GM12874 (cell line): ENCODE data around the gene POPDC3.

Source experiments
- TF ChIP-seq, protein P1 (sequence below): IDR thresholded peaks from 2 replicates; pipeline ENCODE4 v1.5.1; 2011; ENCODE audit warnings: low read depth, mild to moderate bottlenecking, control low read depth, low read length, moderate library complexity; ENCODE audit not compliant: insufficient read depth

Gene POPDC3

DNA sequence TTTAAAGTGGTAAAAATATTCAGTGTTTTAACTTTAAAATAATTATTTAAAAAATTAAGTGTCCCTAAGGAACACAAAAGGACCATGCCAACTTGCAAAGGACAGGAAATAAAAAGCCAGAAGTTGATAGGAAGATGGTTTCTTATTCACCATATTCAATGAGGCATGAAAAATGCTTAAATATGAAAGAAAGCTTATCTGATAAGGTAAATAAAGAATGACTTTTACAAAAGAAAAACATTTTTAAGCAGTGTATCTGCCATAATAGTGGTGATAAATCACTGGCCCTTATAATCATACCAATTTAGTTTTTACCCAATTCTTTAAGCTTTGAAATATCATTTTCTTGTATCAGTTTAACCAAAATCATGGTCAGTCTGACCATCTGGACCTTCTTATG is 33.5 kb upstream of the POPDC3 start:
- TF ChIP-seq, protein P1, sequence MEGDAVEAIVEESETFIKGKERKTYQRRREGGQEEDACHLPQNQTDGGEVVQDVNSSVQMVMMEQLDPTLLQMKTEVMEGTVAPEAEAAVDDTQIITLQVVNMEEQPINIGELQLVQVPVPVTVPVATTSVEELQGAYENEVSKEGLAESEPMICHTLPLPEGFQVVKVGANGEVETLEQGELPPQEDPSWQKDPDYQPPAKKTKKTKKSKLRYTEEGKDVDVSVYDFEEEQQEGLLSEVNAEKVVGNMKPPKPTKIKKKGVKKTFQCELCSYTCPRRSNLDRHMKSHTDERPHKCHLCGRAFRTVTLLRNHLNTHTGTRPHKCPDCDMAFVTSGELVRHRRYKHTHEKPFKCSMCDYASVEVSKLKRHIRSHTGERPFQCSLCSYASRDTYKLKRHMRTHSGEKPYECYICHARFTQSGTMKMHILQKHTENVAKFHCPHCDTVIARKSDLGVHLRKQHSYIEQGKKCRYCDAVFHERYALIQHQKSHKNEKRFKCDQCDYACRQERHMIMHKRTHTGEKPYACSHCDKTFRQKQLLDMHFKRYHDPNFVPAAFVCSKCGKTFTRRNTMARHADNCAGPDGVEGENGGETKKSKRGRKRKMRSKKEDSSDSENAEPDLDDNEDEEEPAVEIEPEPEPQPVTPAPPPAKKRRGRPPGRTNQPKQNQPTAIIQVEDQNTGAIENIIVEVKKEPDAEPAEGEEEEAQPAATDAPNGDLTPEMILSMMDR = no peak

DNA sequence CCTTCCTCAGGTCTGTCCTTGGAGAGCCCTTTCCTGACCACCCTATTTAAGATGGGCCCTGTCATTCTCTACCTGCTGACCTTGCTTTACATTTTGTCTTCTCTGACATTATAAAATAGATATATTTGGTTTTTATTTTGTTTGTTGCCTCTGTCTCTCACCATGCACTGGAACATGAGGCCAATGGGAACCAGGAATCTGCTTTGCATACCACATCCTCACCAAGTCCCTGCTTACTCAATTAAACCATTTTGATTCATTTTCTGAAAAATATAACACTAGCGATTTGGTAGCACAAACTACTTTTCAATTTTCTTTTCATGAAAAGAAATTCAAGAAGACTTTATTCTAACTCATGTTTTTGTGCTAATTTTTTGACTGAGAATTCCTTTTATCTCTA is 32.8 kb upstream of the POPDC3 start:
- TF ChIP-seq, protein P1 = no peak

DNA sequence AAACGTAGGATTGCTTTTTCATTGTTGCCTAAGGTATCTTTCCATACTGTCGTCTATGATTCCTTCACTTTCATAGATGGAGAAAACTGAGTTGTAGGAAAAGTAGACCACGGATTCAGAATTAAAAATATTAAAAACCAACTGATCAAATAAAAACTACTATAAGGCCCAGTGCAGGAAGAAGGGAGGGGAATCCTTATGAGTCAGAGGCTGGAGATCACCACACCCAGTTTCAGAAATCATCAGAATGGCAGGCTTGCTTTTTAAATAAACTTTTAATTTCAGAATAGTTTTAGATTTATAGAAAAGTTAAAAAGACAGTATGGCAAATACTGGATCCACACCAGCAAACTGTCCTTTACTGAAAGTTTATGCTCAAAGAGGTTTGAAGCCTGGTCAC is 32.0 kb upstream of the POPDC3 start:
- TF ChIP-seq, protein P1 = no peak

DNA sequence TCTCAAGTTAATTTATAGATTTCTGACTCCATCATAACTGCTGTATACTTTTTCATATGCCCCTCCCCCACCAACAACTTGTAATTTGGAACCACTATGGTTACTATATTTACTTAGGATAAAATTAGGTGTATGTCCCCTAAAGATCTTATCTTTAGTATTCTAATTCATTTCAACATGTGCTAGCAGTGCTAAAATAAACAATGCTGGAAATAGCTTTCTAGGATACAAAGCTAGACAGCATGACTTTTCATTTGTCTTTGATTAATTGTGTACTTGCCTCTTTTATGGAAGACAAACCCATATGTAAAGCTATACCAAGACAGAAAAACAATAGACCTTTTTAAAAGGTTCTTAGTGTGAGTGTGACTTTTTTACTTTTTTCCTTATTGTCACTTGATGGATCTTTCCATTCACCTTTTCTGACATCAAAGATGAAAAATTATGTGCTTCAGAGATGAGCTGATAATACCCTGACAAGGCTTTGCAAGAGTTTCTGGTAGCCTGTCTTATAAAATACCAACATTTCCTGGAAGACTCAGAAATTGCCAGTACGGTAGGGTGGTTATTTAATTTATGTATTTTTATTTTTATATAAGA is 31.2 kb upstream of the POPDC3 start:
- TF ChIP-seq, protein P1 = no peak

DNA sequence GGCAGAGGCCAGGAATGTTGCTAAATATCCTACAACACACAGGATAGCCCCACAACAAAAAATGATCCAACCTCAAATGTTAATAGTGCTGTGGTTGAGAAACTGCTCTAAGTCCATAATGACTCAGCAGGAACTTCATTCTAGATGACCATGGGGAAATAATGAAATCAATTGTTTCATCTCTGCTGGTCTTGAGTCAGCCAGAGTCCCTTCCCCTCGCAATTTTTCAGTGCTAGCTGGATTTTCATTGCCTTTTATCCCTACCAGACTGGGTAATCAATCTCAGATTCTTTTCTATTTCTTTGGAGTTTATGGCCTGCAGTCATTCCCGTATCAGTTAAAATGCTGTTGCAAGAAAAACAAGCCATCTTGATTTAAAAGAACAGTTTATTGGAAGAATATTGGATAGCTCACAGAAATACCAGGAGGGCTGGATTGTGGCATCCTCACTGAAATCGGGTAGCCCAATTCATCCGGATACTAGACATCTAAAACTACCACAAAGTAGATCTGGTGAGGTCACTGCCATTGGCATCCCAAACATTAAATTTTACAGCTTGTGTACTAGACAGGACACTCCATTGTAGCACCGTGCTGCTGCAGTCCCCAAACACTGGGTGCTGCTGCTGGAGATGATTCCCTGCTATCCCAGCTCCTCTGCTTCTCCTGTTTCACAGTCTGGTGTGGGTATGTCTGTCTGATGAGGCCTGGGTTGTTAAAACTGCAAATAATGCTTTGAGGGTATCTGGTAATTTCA is 30.3 kb upstream of the POPDC3 start:
- TF ChIP-seq, protein P1 = no peak

DNA sequence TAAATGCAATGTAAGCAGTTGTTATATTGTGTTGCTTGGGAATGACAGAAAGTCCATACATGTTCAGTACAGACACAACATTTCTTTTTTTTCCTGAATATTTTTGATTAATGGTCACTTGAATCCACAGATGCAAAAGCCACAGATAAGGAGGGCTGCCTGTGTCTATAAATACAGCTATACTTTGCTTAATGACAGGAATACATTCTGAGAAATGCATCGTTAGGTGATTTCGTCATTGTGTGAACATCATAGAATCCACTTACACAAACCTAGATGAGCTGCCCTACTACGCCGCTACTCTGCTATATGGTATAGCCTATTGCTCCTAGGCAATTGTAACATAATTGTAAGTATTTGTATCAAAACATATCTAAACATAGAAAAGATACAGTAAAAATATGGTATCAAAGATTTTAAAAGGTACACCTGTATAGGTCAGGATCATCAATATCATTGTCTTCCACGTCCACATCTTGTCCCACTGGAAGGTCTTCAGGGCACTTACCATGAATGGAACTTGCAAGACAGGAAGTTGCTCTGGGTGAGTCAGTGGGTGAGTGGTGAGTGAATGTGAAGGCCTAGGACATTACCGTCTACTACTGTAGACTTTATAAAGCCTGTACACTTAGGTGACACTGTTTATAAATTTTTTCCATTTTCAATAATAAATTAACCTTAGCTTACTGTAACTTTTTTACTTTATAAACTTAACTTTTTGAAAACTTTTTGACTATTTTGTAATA is 27.9 kb upstream of the POPDC3 start:
- TF ChIP-seq, protein P1 = no peak

DNA sequence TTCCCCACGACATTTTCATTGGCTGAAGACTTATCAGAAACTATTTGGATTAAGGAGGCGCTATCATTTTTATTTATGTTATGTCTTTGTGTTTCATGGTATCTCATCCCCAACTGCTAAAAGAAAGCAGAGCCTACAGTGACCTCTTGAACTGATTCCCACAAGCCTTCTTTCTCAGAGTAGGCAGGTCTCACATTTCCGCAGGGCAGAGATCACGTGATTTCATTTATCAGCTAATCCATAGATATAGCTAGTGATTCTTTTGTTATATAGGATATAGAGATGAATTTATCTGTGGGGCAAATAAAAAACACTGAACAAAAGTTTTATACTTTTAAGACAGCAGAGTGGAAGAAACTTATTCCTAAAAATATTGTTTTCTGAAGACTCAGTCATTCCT is 25.0 kb upstream of the POPDC3 start:
- TF ChIP-seq, protein P1 = no peak
